GM12892 (cell line): ENCODE measurements around the gene SEC14L3.

Source experiments
- POLR2A ChIP-seq: IDR thresholded peaks from 2 replicates; pipeline ENCODE4 v1.6.1; 2011; ENCODE audit warnings: low read depth, low read length, control low read depth
- POLR2AphosphoS5 ChIP-seq: IDR thresholded peaks from 2 replicates; pipeline ENCODE4 v1.6.1; 2011; ENCODE audit warnings: low read depth, low read length, control low read depth
- TAF1 ChIP-seq: IDR thresholded peaks from 2 replicates; pipeline ENCODE4 v1.6.1; 2011; ENCODE audit warnings: low read depth, mild to moderate bottlenecking, control low read depth, low read length, borderline replicate concordance

DNA sequence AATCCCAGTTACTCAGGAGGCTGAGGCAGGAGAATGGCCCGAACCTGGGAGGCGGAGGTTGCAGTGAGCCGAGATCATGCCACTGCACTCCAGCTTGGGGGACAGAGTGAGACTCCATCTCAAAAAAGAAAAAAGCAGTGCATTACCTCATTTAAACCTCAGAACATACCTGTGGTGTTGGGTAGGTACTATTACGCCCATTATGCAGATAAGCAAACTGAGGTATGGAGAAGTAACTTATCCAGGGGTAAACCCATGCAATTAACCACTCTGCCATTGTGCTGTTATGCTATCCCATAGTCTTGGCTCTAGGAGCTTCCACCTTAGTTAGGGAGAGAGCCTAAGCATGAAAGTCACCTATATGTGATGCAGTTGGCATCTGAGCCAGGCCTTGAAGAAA, 2.3 kb upstream of the SEC14L3 start:
- TF ChIP-seq POLR2A (no peak), POLR2AphosphoS5 (no peak), TAF1 (no peak)
